ENCODE measurements around the gene TNFRSF18. TPM values are rescaled to one million over a fixed set of nuclear protein-coding genes. Genes with fewer than 3 reads are reported as not detected.
A peak's percentile ranks its signal among the peaks of the same experiment; 100 is the strongest.

Gene TNFRSF18
- polyA plus RNA-seq, 1 donor (not counting 4 experiments of a cell fraction or from before 2014, with no cell fraction given): 0.21 TPM

- no peak overlapping the region for H3K9ac ChIP-seq (ENCODE audit: control insufficient read depth, extremely low read depth, insufficient read depth, low read length)
- dilution Hi-C loops (cut with MboI; ENCODE audit: extremely low pct_ligation_motif_present, low sequenced_read_pairs): no loop called here
- FAIRE-seq (no peak), DNase-seq (ENCODE audit: low read depth, low spot score) (no peak)
- no peaks in the 10 kb centered on the region for H4K20me1 ChIP-seq (ENCODE audit: control insufficient read depth, extremely low read depth, insufficient read depth, low read length)
- no peaks in the 10 kb centered on the region for H3K9me1 ChIP-seq (ENCODE audit: control insufficient read depth, extremely low read depth, insufficient read depth, low read length)
- no peak overlapping the region for H3K27ac ChIP-seq (ENCODE audit: control insufficient read depth, insufficient read depth, low read length)
- peaks cover 40% of the 10 kb centered on the region for H3K79me2 ChIP-seq (ENCODE audit: control insufficient read depth, insufficient read depth, low read length)
- H2AFZ ChIP-seq (ENCODE audit: control insufficient read depth, low read length): no peak overlapping the region
- TF ChIP-seq, protein P1, sequence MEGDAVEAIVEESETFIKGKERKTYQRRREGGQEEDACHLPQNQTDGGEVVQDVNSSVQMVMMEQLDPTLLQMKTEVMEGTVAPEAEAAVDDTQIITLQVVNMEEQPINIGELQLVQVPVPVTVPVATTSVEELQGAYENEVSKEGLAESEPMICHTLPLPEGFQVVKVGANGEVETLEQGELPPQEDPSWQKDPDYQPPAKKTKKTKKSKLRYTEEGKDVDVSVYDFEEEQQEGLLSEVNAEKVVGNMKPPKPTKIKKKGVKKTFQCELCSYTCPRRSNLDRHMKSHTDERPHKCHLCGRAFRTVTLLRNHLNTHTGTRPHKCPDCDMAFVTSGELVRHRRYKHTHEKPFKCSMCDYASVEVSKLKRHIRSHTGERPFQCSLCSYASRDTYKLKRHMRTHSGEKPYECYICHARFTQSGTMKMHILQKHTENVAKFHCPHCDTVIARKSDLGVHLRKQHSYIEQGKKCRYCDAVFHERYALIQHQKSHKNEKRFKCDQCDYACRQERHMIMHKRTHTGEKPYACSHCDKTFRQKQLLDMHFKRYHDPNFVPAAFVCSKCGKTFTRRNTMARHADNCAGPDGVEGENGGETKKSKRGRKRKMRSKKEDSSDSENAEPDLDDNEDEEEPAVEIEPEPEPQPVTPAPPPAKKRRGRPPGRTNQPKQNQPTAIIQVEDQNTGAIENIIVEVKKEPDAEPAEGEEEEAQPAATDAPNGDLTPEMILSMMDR (optimal IDR thresholded peaks at IDR 0.05 in 1 of 3, IDR thresholded peaks at IDR 0.05 in 1 of 3, conservative IDR thresholded peaks at IDR 0.05 in 1 of 3; ENCODE audit: extremely low read depth in 1 of 3, insufficient read depth in 2 of 3, low read length in 3 of 3): no peak
- TF ChIP-seq EZH2 (IDR thresholded peaks at IDR 0.05; ENCODE audit: low read length): no peak
- peaks cover 4% of the 10 kb centered on the region for H3K9me3 ChIP-seq (ENCODE audit: control insufficient read depth, low read depth, low read length)
- H3K36me3 ChIP-seq (ENCODE audit: control insufficient read depth in 2 of 2, extremely low read depth in 1 of 2, insufficient read depth in 2 of 2, low read length in 2 of 2): peaks cover 0 to 12% of the 10 kb centered on the region in 2 experiments
- H3K4me3 ChIP-seq (ENCODE audit: control insufficient read depth in 2 of 3, extremely low read depth in 1 of 3, insufficient read depth in 2 of 3, low read depth in 1 of 3, low read length in 3 of 3): no peak overlapping the region
- peaks cover 21% of the 10 kb centered on the region for H3K4me1 ChIP-seq (ENCODE audit: control insufficient read depth, extremely low read depth, insufficient read depth, low read length)
- no peak overlapping the region for H3K4me2 ChIP-seq (ENCODE audit: control insufficient read depth, extremely low read depth, insufficient read depth, low read depth, low read length)
- no peaks in the 10 kb centered on the region for H3K27me3 ChIP-seq (ENCODE audit: control insufficient read depth, extremely low read depth, insufficient read depth, low read length)
Observed at GRCh38 chr1:1234180-1234808, 27.9 kb upstream of the TNFRSF18 start.

DNA sequence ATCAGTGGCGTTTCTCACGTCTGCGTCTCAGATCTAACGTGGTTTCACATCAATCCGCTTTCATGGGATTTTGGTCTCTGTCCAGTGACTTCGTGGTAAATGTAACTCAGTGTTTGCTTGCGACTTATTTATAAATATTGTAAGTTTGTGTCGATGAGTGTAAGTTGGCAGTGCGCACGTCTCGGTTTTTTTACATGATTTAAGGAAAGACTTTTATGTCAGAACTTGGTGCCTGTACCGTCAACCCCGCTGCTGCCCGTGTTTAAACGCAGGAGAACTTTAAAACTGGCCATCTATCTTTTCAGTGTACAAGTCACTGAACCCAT is 27.1 kb upstream of the TNFRSF18 start:
- Histone ChIP-seq H3K4me3 (ENCODE audit: control insufficient read depth in 2 of 3, extremely low read depth in 1 of 3, insufficient read depth in 2 of 3, low read depth in 1 of 3, low read length in 3 of 3) (no peak overlapping the region), H3K9me1 (ENCODE audit: control insufficient read depth, extremely low read depth, insufficient read depth, low read length) (no peaks in the 10 kb centered on the region), H3K27me3 (ENCODE audit: control insufficient read depth, extremely low read depth, insufficient read depth, low read length) (no peaks in the 10 kb centered on the region), H3K36me3 (ENCODE audit: control insufficient read depth in 2 of 2, extremely low read depth in 1 of 2, insufficient read depth in 2 of 2, low read length in 2 of 2) (peaks cover 4 to 18% of the 10 kb centered on the region in 2 experiments), H3K27ac (ENCODE audit: control insufficient read depth, insufficient read depth, low read length) (no peak overlapping the region), H4K20me1 (ENCODE audit: control insufficient read depth, extremely low read depth, insufficient read depth, low read length) (no peaks in the 10 kb centered on the region), H3K9ac (ENCODE audit: control insufficient read depth, extremely low read depth, insufficient read depth, low read length) (no peak overlapping the region), H3K4me1 (ENCODE audit: control insufficient read depth, extremely low read depth, insufficient read depth, low read length) (peaks cover 17% of the 10 kb centered on the region), H3K4me2 (ENCODE audit: control insufficient read depth, extremely low read depth, insufficient read depth, low read depth, low read length) (no peak overlapping the region), H3K9me3 (ENCODE audit: control insufficient read depth, low read depth, low read length) (peaks cover 4% of the 10 kb centered on the region), H2AFZ (ENCODE audit: control insufficient read depth, low read length) (no peak overlapping the region), H3K79me2 (ENCODE audit: control insufficient read depth, insufficient read depth, low read length) (peaks cover 47% of the 10 kb centered on the region)
- TF ChIP-seq, protein P1 (optimal IDR thresholded peaks at IDR 0.05 in 1 of 3, IDR thresholded peaks at IDR 0.05 in 1 of 3, conservative IDR thresholded peaks at IDR 0.05 in 1 of 3; ENCODE audit: extremely low read depth in 1 of 3, insufficient read depth in 2 of 3, low read length in 3 of 3): no peak
- no peak for TF ChIP-seq EZH2 (IDR thresholded peaks at IDR 0.05; ENCODE audit: low read length)
- DNase-seq (ENCODE audit: low read depth, low spot score): no peak
- dilution Hi-C loops (cut with MboI; ENCODE audit: extremely low pct_ligation_motif_present, low sequenced_read_pairs): no loop called here
- FAIRE-seq: peak; percentile 26

All from keratinocyte (primary cell).